Heart right ventricle (tissue), 16 donors: ENCODE data around the gene CSF3. TPM values are rescaled to one million over a fixed set of nuclear protein-coding genes. Genes with fewer than 3 reads are reported as not detected.

ENCODE experiments used
- ATAC-seq, 8 donors: fragments of 200-7000 bp; cut with Tn5 transposase; one replicate each; pipeline ENCODE4 v1.9.1; 2020; ENCODE audit warnings: mild to moderate bottlenecking in 8 of 8, moderate library complexity in 8 of 8, moderate number of reproducible peaks in 1 of 8
- DNase-seq, 2 donors: peaks; one replicate each; pipeline ENCODE4 v3.0.0-alpha.2; 2020
- H3K27ac ChIP-seq, 10 donors: fragments of 200-600 bp; sonication (generic) in 2 of 10; one replicate each; pipeline versions ENCODE4 v1.5.0 to v1.8.0; 2020 to 2022; ENCODE audit warnings: mild to moderate bottlenecking in 3 of 10
- H3K27me3 ChIP-seq, 7 donors: fragments of 200-600 bp; one replicate each; pipeline ENCODE4 v1.8.0; 2021 to 2022; ENCODE audit warnings: mild to moderate bottlenecking in 2 of 7
- H3K36me3 ChIP-seq, 9 donors: fragments of 200-600 bp; sonication (generic) in 1 of 9; one replicate each; pipeline versions ENCODE4 v1.5.0 to v1.8.0; 2020 to 2022; ENCODE audit warnings: mild to moderate bottlenecking in 2 of 9
- H3K4me1 ChIP-seq, 9 donors: fragments of 200-600 bp; sonication (generic) in 1 of 9; one replicate each; pipeline versions ENCODE4 v1.5.0 to v1.8.0; 2020 to 2022; ENCODE audit warnings: mild to moderate bottlenecking in 4 of 9
- H3K4me3 ChIP-seq, 10 donors: fragments of 200-600 bp; sonication (generic) in 2 of 10; one replicate each; pipeline versions ENCODE4 v1.5.0 to v1.8.0; 2020 to 2022; ENCODE audit warnings: mild to moderate bottlenecking in 7 of 10, moderate library complexity in 2 of 10
- H3K9me3 ChIP-seq, 11 donors: fragments of 200-600 bp in 10 of 11; sonication (generic) in 2 of 11; one replicate each; pipeline versions ENCODE4 v1.5.0 to v1.8.0; 2013 to 2022; ENCODE audit warnings: mild to moderate bottlenecking in 2 of 11, control low read depth in 1 of 11, moderate library complexity in 1 of 11
- CTCF ChIP-seq, 9 donors: fragments of 200-600 bp; sonication (generic) in 2 of 9; IDR thresholded peaks; one replicate each; pipeline versions ENCODE4 v1.5.0 to v1.8.0; 2021 to 2022; ENCODE audit warnings: antibody characterized with exemption in 9 of 9, mild to moderate bottlenecking in 5 of 9, moderate library complexity in 1 of 9
- WGBS, 2 donors: extraction: QIAGEN DNeasy Blood & Tissue Kit; methylation state at CpG; one replicate each; pipeline ENCODE4 v1.1.7; 2013; ENCODE audit warnings: inconsistent platforms in 1 of 2; 5-methylcytosine and 5-hydroxymethylcytosine counted together
- intact Hi-C, 10 donors: fragments of 100-400 bp; cut with DNase I; formaldehyde crosslinking; loops; one replicate each; pipeline versions ENCODE4 v1.11.1 to v1.14.2; 2022
- polyA plus RNA-seq, 2 donors: library from polyadenylated mRNA; stranded (reverse); fragments of 200-250 nt; gene quantifications; one replicate each; pipeline ENCODE4 v1.2.3, GENCODE V29; 2013
- total RNA-seq, 10 donors: library from RNA; stranded (reverse); fragmentation: NEBNext Ultra II Directional in 3 of 10; extraction: Animal tissue kit (Norgen Biotek cat#: 25700) in 3 of 10; gene quantifications; one replicate each; pipeline versions ENCODE4 v1.2.1 to v1.2.4, GENCODE V29; 2021 to 2023
- donor health status: Arrhythmogenic right ventricular cardiomyopathy.
- donor health status: ischemic (EF 13 %, LVEDD 7.1; RV severe dilation, severe dysfunction).
- donor health status: healthy with polysubstance abuse.
- donor health status: DM: no; HTN: yes; CAD: no.
- donor health status: DM: no; HTN: no; CAD: no.
- donor health status: ischemic (EF 25% LVEDD 6.9; RV normal size, moderate dysfunction).
- donor health status: ischemic (EF 25% LVEDD 5.7; RV mildly dilated, moderate dysfunction).
- donor health status: healthy.
- donor health status: DM: yes; HTN: yes; CAD: no.
- donor health status: Ischemic cardiomyopathy.
- donor health status: ischemic (EF 35%, LVEDD 5.7; RV mildly dilated, moderate dysfunction).
- donor health status: nonischemic (EF 11% LVEDD 7.7; RV severe dilation, severe dysfunction).
- donor health status: DM: yes; HTN: yes; CAD: no.
- donor health status: PGD.
- donor health status: ischemic (EF 29% LVEDD 5.4; RV normal size, mild dysfunction).
- donor health status: nonischemic (EF 23%, LVEDD 6.1; RV moderate dilation, normal function).

CSF3 gene
- total and polyA plus RNA-seq, 12 donors: 0.29 to 4.2 (median 0.81) TPM; not detected in 7

- DNase-seq: peak; percentile 76 to 83
- H3K4me3 ChIP-seq: peak within 1 kb of the TSS; percentile 85 to 100 (median 99)
- no peaks in the 10 kb centered on the region for H3K27me3 ChIP-seq
- peak within 1 kb of the TSS; percentile 94 to 100 (median 98) for H3K27ac ChIP-seq
- no peaks in the 10 kb centered on the region for H3K36me3 ChIP-seq
- H3K4me1 ChIP-seq: peaks cover 26 to 62% (median 56%) of the 10 kb centered on the region in 9 donors
- no peaks in the 10 kb centered on the region for H3K9me3 ChIP-seq
- WGBS, 2 donors: 1% methylated on average over 57 to 80 of the region's 83 CpGs
- ATAC-seq: peak; percentile 54 to 92 (median 68)
- TF ChIP-seq CTCF (IDR thresholded peaks at IDR 0.05): peak in 5 of 9 donors; percentile 4 to 48 (median 20)
- intact Hi-C loops: loop anchor here in 9 of 10 donors (1.0 to 10.0 kb wide), 7 partner anchors 13 to 52 kb away; no protein-coding TSS in a partner anchor
These were observed 47.3 kb downstream of the CSF3 start, which contains the start of gene THRA for GRCh38 chr17:40062329-40063186. Gene THRA (plus strand): TSS chr17:40062965. CDS start chr17:40074489, 11,524 bp downstream.

GRCh38 chr17:40063187-40063771 is 48.0 kb downstream of the CSF3 start:
- ATAC-seq (peak; percentile 25 to 73 (median 45)), DNase-seq (peak in 1 of 2 donors; percentile 61)
- peaks cover 24 to 63% (median 55%) of the 10 kb centered on the region in 9 donors for H3K4me1 ChIP-seq
- no peaks in the 10 kb centered on the region for H3K27me3 ChIP-seq
- H3K27ac ChIP-seq: peak overlapping the region; percentile 94 to 100 (median 98)
- H3K9me3 ChIP-seq: no peaks in the 10 kb centered on the region
- intact Hi-C loops: loop anchor here in 9 of 10 donors (2.0 to 10.0 kb wide), 6 partner anchors 24 to 52 kb away; no protein-coding TSS in a partner anchor
- WGBS, 2 donors: 0 to 1% methylated on average over 35 to 42 of the region's 42 CpGs
- peak in 1 of 9 donors; percentile 13 for TF ChIP-seq CTCF (IDR thresholded peaks at IDR 0.05)
- H3K36me3 ChIP-seq: no peaks in the 10 kb centered on the region
- H3K4me3 ChIP-seq: peak overlapping the region; percentile 85 to 100 (median 99)

GRCh38 chr17:40063901-40064531 is 48.8 kb downstream of the CSF3 start:
- DNase-seq (no peak), ATAC-seq (peak in 3 of 8 donors; percentile 15 to 22 (median 19))
- H3K9me3 ChIP-seq: no peaks in the 10 kb centered on the region
- H3K27me3 ChIP-seq: no peaks in the 10 kb centered on the region
- no peaks in the 10 kb centered on the region for H3K36me3 ChIP-seq
- no peak for TF ChIP-seq CTCF (IDR thresholded peaks at IDR 0.05)
- WGBS, 2 donors: 5 to 6% methylated on average over 10 of the region's 10 CpGs
- H3K27ac ChIP-seq: peak overlapping the region; percentile 94 to 100 (median 98)
- H3K4me3 ChIP-seq: peak overlapping the region; percentile 85 to 100 (median 99)
- peaks cover 28 to 62% (median 55%) of the 10 kb centered on the region in 9 donors for H3K4me1 ChIP-seq
- intact Hi-C loops: loop anchor here in 9 of 10 donors (2.0 to 10.0 kb wide), 6 partner anchors 23 to 51 kb away; no protein-coding TSS in a partner anchor
